Rectal smooth muscle tissue (tissue), 1 donor: ENCODE data around the gene SELENOM.

Experiments
- H3K27ac ChIP-seq: one replicate; pipeline ENCODE4 v1.7.0; 2013; ENCODE audit warnings: low read depth, low read length, inconsistent platforms
- H3K27me3 ChIP-seq: one replicate; pipeline ENCODE4 v1.7.0; 2013; ENCODE audit warnings: low read length; ENCODE audit not compliant: control insufficient read depth, insufficient read depth
- H3K36me3 ChIP-seq: one replicate; pipeline ENCODE4 v1.7.0; 2013; ENCODE audit warnings: low read length; ENCODE audit not compliant: control insufficient read depth, insufficient read depth
- H3K4me1 ChIP-seq: one replicate; pipeline ENCODE4 v1.7.0; 2013; ENCODE audit warnings: low read length; ENCODE audit not compliant: control insufficient read depth, insufficient read depth
- H3K4me3 ChIP-seq: one replicate; pipeline ENCODE4 v1.7.0; 2013; ENCODE audit warnings: low read length
- H3K9ac ChIP-seq: one replicate; pipeline ENCODE4 v1.7.0; 2013; ENCODE audit warnings: low read length

The SELENOM gene

GRCh38 chr22:31092161-31092560 lies 15.2 kb downstream of the SELENOM start:
- H3K27ac ChIP-seq: peak overlapping the region; percentile 99

GRCh38 chr22:31091106-31091975 lies 16.0 kb downstream of the SELENOM start:
- Histone ChIP-seq H3K27ac (peak overlapping the region; percentile 99), H3K27me3 (no peaks in the 10 kb centered on the region), H3K9ac (peak overlapping the region; percentile 71), H3K4me3 (peak overlapping the region; percentile 55), H3K4me1 (peaks cover 36% of the 10 kb centered on the region), H3K36me3 (peaks cover 42% of the 10 kb centered on the region)

More at GRCh38 chr22:31092161-31092560, 15.2 kb downstream of the SELENOM start:
- Histone ChIP-seq H3K27me3 (no peaks in the 10 kb centered on the region), H3K4me3 (peak overlapping the region; percentile 55), H3K36me3 (peaks cover 48% of the 10 kb centered on the region), H3K9ac (peak overlapping the region; percentile 71), H3K4me1 (peaks cover 38% of the 10 kb centered on the region)

- H3K27ac ChIP-seq: peak overlapping the region; percentile 99
- peaks cover 36% of the 10 kb centered on the region for H3K4me1 ChIP-seq
- H3K4me3 ChIP-seq: peak overlapping the region; percentile 65
- no peaks in the 10 kb centered on the region for H3K27me3 ChIP-seq
- peak overlapping the region; percentile 73 for H3K9ac ChIP-seq
- peaks cover 33% of the 10 kb centered on the region for H3K36me3 ChIP-seq
Observed at GRCh38 chr22:31090217-31091085, 16.9 kb downstream of the SELENOM start.

- H3K27ac ChIP-seq: peak overlapping the region; percentile 98
- peaks cover 29% of the 10 kb centered on the region for H3K36me3 ChIP-seq
- H3K4me1 ChIP-seq: peaks cover 33% of the 10 kb centered on the region
- peak overlapping the region; percentile 65 for H3K4me3 ChIP-seq
- peak overlapping the region; percentile 73 for H3K9ac ChIP-seq
- no peaks in the 10 kb centered on the region for H3K27me3 ChIP-seq
Observed at GRCh38 chr22:31089160-31090100, 17.9 kb downstream of the SELENOM start.

GRCh38 chr22:31088233-31088986 lies 19.0 kb downstream of the SELENOM start:
- peak overlapping the region; percentile 65 for H3K4me3 ChIP-seq
- peak overlapping the region; percentile 98 for H3K27ac ChIP-seq
- H3K9ac ChIP-seq: peak overlapping the region; percentile 51
- peaks cover 29% of the 10 kb centered on the region for H3K36me3 ChIP-seq
- H3K4me1 ChIP-seq: peaks cover 41% of the 10 kb centered on the region
- no peaks in the 10 kb centered on the region for H3K27me3 ChIP-seq

GRCh38 chr22:31087744-31088215 lies 19.6 kb downstream of the SELENOM start:
- no peaks in the 10 kb centered on the region for H3K27me3 ChIP-seq
- peaks cover 47% of the 10 kb centered on the region for H3K4me1 ChIP-seq
- no peak overlapping the region for H3K9ac ChIP-seq
- H3K4me3 ChIP-seq: peak overlapping the region; percentile 65
- H3K27ac ChIP-seq: peak overlapping the region; percentile 98
- peaks cover 29% of the 10 kb centered on the region for H3K36me3 ChIP-seq

GRCh38 chr22:31086703-31087330 lies 20.6 kb downstream of the SELENOM start:
- no peak overlapping the region for H3K9ac ChIP-seq
- no peak overlapping the region for H3K4me3 ChIP-seq
- H3K27ac ChIP-seq: peak overlapping the region; percentile 98
- peaks cover 52% of the 10 kb centered on the region for H3K4me1 ChIP-seq
- peaks cover 26% of the 10 kb centered on the region for H3K36me3 ChIP-seq
- H3K27me3 ChIP-seq: no peaks in the 10 kb centered on the region

GRCh38 chr22:31085928-31086327 lies 21.4 kb downstream of the SELENOM start:
- Histone ChIP-seq H3K36me3 (peaks cover 20% of the 10 kb centered on the region), H3K27me3 (no peaks in the 10 kb centered on the region), H3K27ac (peak overlapping the region; percentile 98), H3K4me3 (peak overlapping the region; percentile 19), H3K9ac (peak overlapping the region; percentile 1), H3K4me1 (peaks cover 52% of the 10 kb centered on the region)

- peak overlapping the region; percentile 82 for H3K4me3 ChIP-seq
- H3K9ac ChIP-seq: peak overlapping the region; percentile 61
- peaks cover 20% of the 10 kb centered on the region for H3K36me3 ChIP-seq
- H3K4me1 ChIP-seq: peaks cover 53% of the 10 kb centered on the region
- H3K27ac ChIP-seq: peak overlapping the region; percentile 98
- no peaks in the 10 kb centered on the region for H3K27me3 ChIP-seq
Observed at GRCh38 chr22:31085493-31085824, 21.9 kb downstream of the SELENOM start.

GRCh38 chr22:31084811-31085492 lies 22.4 kb downstream of the SELENOM start:
- Histone ChIP-seq H3K9ac (peak overlapping the region; percentile 61), H3K4me1 (peaks cover 56% of the 10 kb centered on the region), H3K27ac (peak overlapping the region; percentile 98), H3K4me3 (peak overlapping the region; percentile 82), H3K27me3 (no peaks in the 10 kb centered on the region), H3K36me3 (peaks cover 20% of the 10 kb centered on the region)
